Endothelial cell of umbilical vein (primary cell): ENCODE data around the gene CDH15. TPM values are rescaled to one million over a fixed set of nuclear protein-coding genes. Genes with fewer than 3 reads are reported as not detected.

Experiments
- BruUV-seq: library from RNA; stranded (reverse); fragments of 400-500 nt; replicated peaks from 2 replicates; lab custom pipeline; 2021; lab: Mats Ljungman, UMichigan
- CTCF ChIA-PET: fragments of 300-600, 350-600 bp; sonication (Branson Sonifier 250); formaldehyde crosslinking; loops from one replicate; lab custom pipeline; 2021; ENCODE audit warnings: antibody characterized with exemption, inconsistent platforms; lab: Charles Lee
- POLR2A ChIA-PET: fragments of 300-600, 350-600 bp; sonication (Branson Sonifier 250); formaldehyde crosslinking; loops from one replicate; lab custom pipeline; 2021; ENCODE audit warnings: antibody characterized with exemption, inconsistent platforms; lab: Charles Lee
- DNase-seq: peaks from one replicate; pipeline ENCODE4 v3.0.0-alpha.2; 2011; ENCODE audit warnings: low read depth, low spot score
- FAIRE-seq: peaks from 2 replicates; lab custom pipeline; 2011; peaks lifted over from hg19 to GRCh38; lab: Jason Lieb, UNC
- H2AFZ ChIP-seq: 2 replicates; pipeline ENCODE4 v1.6.0; 2012; ENCODE audit warnings: low read depth, low read length, control low read depth, inconsistent platforms
- H3K27ac ChIP-seq: 2 replicates; pipeline ENCODE4 v1.5.1; 2011; ENCODE audit warnings: low read depth, mild to moderate bottlenecking, control low read depth, low read length, moderate library complexity; ENCODE audit not compliant: insufficient read depth
- H3K27me3 ChIP-seq, 2 experiments: 2 replicates each; pipeline versions ENCODE4 v1.6.0 to v1.6.1; 2011; ENCODE audit warnings: low read length in 2 of 2, mixed read lengths in 1 of 2; ENCODE audit not compliant: control insufficient read depth in 2 of 2, insufficient read depth in 2 of 2
- H3K36me3 ChIP-seq, 2 experiments: 2 replicates in 1 of 2; 3 replicates in 1 of 2; pipeline ENCODE4 v1.5.1; 2011; ENCODE audit warnings: low read length in 2 of 2, mild to moderate bottlenecking in 1 of 2, moderate library complexity in 1 of 2; ENCODE audit not compliant: control insufficient read depth in 2 of 2, insufficient read depth in 2 of 2; ENCODE audit errors: extremely low read depth in 1 of 2
- H3K4me1 ChIP-seq: 3 replicates; pipeline ENCODE4 v1.5.1; 2011; ENCODE audit warnings: mild to moderate bottlenecking, low read length; ENCODE audit not compliant: control insufficient read depth, insufficient read depth; ENCODE audit errors: extremely low read depth
- H3K4me2 ChIP-seq: 2 replicates; pipeline ENCODE4 v1.6.1; 2011; ENCODE audit warnings: low read length, control low read depth, mixed read lengths; ENCODE audit not compliant: insufficient read depth
- H3K4me3 ChIP-seq, 3 experiments: fragments of 200-600 bp in 1 of 3; sonication (generic), shearing (Covaris generic) in 1 of 3; replicated peaks in 1 of 3; 2 replicates each; pipeline ENCODE4 v1.5.1; 2011 to 2016; ENCODE audit warnings: control low read depth in 3 of 3, low read length in 3 of 3, mild to moderate bottlenecking in 2 of 3, inconsistent platforms in 1 of 3, low read depth in 1 of 3, moderate library complexity in 1 of 3; ENCODE audit not compliant: insufficient read depth in 1 of 3
- H3K79me2 ChIP-seq: 2 replicates; pipeline ENCODE4 v1.6.0; 2012; ENCODE audit warnings: low read length, inconsistent platforms; ENCODE audit not compliant: control insufficient read depth, insufficient read depth
- H3K9ac ChIP-seq: replicated peaks from 2 replicates; pipeline ENCODE3; 2011; ENCODE audit warnings: low read length, control low read depth; ENCODE audit not compliant: insufficient read depth; ENCODE audit errors: extremely low read depth
- H3K9me1 ChIP-seq: replicated peaks from 3 replicates; pipeline ENCODE4 v1.6.0; 2011; ENCODE audit warnings: mild to moderate bottlenecking, low read length; ENCODE audit not compliant: control insufficient read depth, insufficient read depth; ENCODE audit errors: extremely low read depth
- H3K9me3 ChIP-seq: replicated peaks from 2 replicates; pipeline ENCODE4 v1.5.1; 2012; ENCODE audit warnings: low read length, inconsistent platforms; ENCODE audit not compliant: control insufficient read depth, insufficient read depth
- H4K20me1 ChIP-seq: replicated peaks from 2 replicates; pipeline ENCODE3; 2011; ENCODE audit warnings: mild to moderate bottlenecking, low read length; ENCODE audit not compliant: control insufficient read depth, insufficient read depth; ENCODE audit errors: extremely low read depth
- EZH2 ChIP-seq: IDR thresholded peaks from 2 replicates; pipeline ENCODE4 v1.6.1; 2012; ENCODE audit warnings: borderline replicate concordance, low read depth, mild to moderate bottlenecking, moderate library complexity, low read length, inconsistent platforms; ENCODE audit not compliant: severe bottlenecking
- FOS ChIP-seq: IDR thresholded peaks from 2 replicates; pipeline ENCODE4 v1.6.1; 2011; ENCODE audit warnings: mild to moderate bottlenecking, low read length, moderate library complexity, borderline replicate concordance; ENCODE audit not compliant: insufficient read depth
- JUN ChIP-seq: IDR thresholded peaks from 2 replicates; pipeline ENCODE4 v1.6.1; 2011; ENCODE audit warnings: borderline replicate concordance, low read depth; ENCODE audit not compliant: insufficient read length, insufficient read depth
- MAX ChIP-seq: IDR thresholded peaks from 2 replicates; pipeline ENCODE4 v1.6.1; 2011; ENCODE audit not compliant: insufficient read depth, insufficient read length
- MYC ChIP-seq: IDR thresholded peaks from one replicate; pipeline ENCODE4 v1.6.1; 2011; ENCODE audit warnings: mild to moderate bottlenecking, low read depth, low read length
- POLR2A ChIP-seq: IDR thresholded peaks from 2 replicates; pipeline ENCODE4 v1.6.1; 2012; ENCODE audit warnings: low read depth, mild to moderate bottlenecking, control low read depth, low read length
- POLR2AphosphoS5 ChIP-seq: IDR thresholded peaks from 2 replicates; pipeline ENCODE4 v1.6.1; 2012; ENCODE audit warnings: low read depth, mild to moderate bottlenecking, control low read depth, low read length, moderate library complexity; ENCODE audit not compliant: insufficient read depth
- dilution Hi-C: fragments of 300-500 bp; cut with MboI; formaldehyde crosslinking; loops from one replicate; pipeline ENCODE4 v1.15.0; 2019; ENCODE audit warnings: low sequenced_read_pairs; ENCODE audit not compliant: extremely low pct_ligation_motif_present
- intact Hi-C: fragments of 100-400 bp; cut with micrococcal nuclease; formaldehyde crosslinking; loops from one replicate; pipeline ENCODE4 v1.10.0; 2022
- polyA plus RNA-seq, 4 experiments: library from polyadenylated mRNA; depleted of rRNA in 3 of 4; stranded (reverse) in 3 of 4; unstranded in 1 of 4; fragments of >200 nt; gene quantifications; 2 replicates each; pipeline versions ENCODE4 v1.2.1 to v1.2.3, GENCODE V29; 2011 to 2012; ENCODE audit warnings: missing spikeins in 1 of 4
- total RNA-seq: library from RNA; stranded (reverse); gene quantifications from 2 replicates; pipeline ENCODE4 v1.2.3, GENCODE V29; 2021
- TF ChIP-seq, protein P1 (sequence below), 2 donors: IDR thresholded peaks; 1 replicate in 1 of 2; 2 replicates in 1 of 2; pipeline ENCODE4 v1.5.1; 2011; ENCODE audit warnings: low read length in 2 of 2, mild to moderate bottlenecking in 2 of 2, moderate library complexity in 2 of 2, control low read depth in 1 of 2, inconsistent platforms in 1 of 2, low read depth in 1 of 2; ENCODE audit not compliant: insufficient read depth in 1 of 2; ENCODE audit errors: extremely low read depth in 1 of 2

The CDH15 gene
- total and polyA plus RNA-seq, 2 donors (not counting 3 experiments of a cell fraction or from before 2014, with no cell fraction given), result 0.44 TPM; not detected in 1

DNA sequence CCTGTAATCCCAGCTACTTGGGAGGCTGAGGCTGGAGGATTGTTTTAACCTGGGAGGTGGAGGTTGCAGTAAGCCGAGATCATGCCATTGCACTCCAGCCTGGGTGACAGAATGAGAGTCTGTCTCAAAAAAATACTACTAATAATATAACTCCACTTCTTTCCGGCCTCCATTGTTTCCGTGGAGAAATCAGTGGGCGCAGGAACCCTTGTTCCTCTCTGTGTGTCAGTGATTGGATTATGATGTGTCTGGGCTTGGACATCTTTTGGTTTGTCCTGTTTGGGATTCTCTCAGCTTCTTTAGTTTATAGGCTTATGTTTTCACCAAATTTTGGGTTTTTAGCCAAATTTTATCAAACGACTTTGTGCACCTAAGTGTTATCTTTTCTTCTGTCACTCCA is 41.1 kb upstream of the CDH15 start:
- ChIA-PET CTCF (no interaction called here), POLR2A (no interaction called here)
- no TSS peak for BruUV-seq
- Histone ChIP-seq H3K9me3 (no peaks in the 10 kb centered on the region), H3K4me2 (no peak overlapping the region), H3K27me3 (no peaks in the 10 kb centered on the region), H3K4me3 (no peak overlapping the region), H3K79me2 (no peaks in the 10 kb centered on the region), H3K27ac (no peak overlapping the region), H2AFZ (no peak overlapping the region), H3K36me3 (peaks cover 0 to 10% of the 10 kb centered on the region in 2 experiments), H4K20me1 (peaks cover 2% of the 10 kb centered on the region), H3K9me1 (no peaks in the 10 kb centered on the region), H3K9ac (no peak overlapping the region), H3K4me1 (no peaks in the 10 kb centered on the region)
- intact Hi-C loops, result no loop called here
- FAIRE-seq, result no peak
- dilution Hi-C loops, result loop anchor here (25.0 kb wide), 1 partner anchor 168 kb away; no protein-coding TSS in a partner anchor
- TF ChIP-seq EZH2 (no peak), JUN (no peak), FOS (no peak), POLR2A (no peak), MYC (no peak), POLR2AphosphoS5 (no peak), MAX (no peak)
- TF ChIP-seq, protein P1, sequence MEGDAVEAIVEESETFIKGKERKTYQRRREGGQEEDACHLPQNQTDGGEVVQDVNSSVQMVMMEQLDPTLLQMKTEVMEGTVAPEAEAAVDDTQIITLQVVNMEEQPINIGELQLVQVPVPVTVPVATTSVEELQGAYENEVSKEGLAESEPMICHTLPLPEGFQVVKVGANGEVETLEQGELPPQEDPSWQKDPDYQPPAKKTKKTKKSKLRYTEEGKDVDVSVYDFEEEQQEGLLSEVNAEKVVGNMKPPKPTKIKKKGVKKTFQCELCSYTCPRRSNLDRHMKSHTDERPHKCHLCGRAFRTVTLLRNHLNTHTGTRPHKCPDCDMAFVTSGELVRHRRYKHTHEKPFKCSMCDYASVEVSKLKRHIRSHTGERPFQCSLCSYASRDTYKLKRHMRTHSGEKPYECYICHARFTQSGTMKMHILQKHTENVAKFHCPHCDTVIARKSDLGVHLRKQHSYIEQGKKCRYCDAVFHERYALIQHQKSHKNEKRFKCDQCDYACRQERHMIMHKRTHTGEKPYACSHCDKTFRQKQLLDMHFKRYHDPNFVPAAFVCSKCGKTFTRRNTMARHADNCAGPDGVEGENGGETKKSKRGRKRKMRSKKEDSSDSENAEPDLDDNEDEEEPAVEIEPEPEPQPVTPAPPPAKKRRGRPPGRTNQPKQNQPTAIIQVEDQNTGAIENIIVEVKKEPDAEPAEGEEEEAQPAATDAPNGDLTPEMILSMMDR (IDR thresholded peaks at IDR 0.05; ENCODE audit: extremely low read depth in 1 of 2, insufficient read depth in 1 of 2, low read depth in 1 of 2, low read length in 2 of 2), result no peak
- no peak for DNase-seq
